Brain pericyte (primary cell): Measurements from ENCODE around the gene IGLL5.
"Not testable (repeated sequence)": the region's sequence is repeated elsewhere in the genome, so short reads cannot be mapped to it uniquely, and the experiment has no call there.

Source experiments
- DNase-seq: peaks from one replicate; pipeline ENCODE4 v3.0.0-alpha.2; 2012; ENCODE audit warnings: low read depth, low spot score

Gene IGLL5

DNA sequence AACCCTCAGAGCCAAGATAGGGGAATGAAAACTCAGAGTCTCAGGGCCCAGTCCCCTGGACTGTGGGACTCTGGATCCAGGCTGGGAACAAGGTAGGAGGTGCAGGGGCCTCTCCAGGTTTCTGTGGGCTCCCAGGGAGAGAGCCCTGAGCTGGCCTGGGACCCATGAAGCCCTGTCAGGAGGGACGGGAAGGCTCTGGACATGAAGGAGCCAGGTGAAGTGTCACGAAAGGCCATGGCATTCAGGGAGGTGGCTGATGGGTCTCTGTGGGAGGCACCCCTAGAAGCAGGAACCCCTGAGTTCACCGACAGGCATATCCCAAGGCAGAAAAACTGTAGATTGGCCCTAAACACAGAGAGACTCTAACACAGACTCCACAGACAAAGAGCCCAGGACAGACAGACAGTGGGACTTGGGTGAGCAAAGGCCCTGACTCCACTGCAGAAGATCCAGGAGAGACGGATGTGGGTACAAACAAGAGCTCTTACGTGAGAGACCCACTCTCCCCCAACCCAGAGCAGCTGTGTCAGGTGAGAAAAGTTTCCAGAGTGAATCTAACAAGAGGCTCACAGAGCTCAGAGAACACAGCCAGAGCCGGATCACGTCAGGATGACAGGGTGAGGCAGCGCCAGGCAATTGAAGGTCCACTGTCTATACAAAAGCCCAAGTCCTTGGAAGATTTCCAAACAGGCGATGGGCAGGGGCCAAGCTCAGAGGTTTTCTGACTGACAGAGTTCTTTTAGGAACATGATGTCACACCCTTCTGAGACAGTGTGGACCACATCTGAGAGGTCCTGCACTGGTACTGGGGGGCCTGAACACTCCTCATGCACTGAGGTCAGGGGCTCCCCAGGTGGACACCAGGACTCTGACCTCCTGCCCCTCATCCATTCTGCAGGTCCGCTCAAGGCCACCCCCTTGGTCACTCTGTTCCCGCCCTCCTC, 27.4 kb downstream of the IGLL5 start:
- DNase-seq = no peak

DNA sequence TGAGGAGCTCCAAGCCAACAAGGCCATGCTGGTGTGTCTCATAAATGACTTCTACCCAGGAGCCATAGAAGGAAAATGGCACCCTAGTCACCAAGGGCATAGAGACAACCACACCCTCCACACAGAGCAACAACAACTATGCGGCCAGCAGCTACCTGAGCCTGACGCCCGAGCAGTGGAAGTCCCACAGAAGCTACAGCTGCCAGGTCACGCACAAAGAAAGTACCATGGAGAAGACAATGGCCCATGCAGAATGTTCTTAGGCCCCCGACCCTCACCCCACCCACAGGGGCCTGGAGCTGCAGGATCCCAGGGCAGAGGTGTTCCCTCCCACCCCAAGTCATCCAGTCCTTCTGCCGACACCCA, 28.0 kb downstream of the IGLL5 start:
- DNase-seq = no peak

DNA sequence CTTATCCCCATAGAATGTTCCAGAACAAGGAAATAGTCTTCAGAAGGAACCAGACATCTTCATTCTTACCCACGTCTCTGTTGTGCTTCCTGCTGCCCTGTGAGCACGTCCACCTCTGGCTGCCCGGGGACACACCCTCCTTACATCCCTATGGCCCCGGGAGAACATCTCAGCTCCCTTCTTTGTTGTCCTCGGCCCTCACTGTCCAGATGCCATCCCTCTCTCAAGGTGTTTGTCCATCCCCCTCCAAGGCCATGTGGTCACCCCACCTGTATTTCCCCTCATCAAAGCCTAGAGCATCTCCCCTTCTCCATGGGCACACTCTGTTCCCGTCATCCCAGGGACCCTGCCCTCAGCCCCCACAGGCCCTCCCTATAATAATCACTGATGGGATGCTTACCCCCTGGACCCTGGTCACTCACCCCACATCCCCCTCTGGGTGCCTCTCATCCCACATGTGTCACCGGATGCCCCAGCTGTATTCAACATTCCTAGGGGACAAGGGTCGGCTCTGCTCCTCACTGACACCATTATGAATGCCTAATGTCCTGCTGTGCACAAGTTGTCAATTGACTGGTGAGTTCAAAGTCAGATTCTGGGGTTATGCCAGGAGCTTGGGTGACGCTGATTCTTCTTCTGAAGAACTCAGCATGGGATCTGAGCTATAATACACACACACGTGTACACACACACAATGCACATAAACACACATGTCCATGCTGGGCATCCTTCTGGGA, 28.8 kb downstream of the IGLL5 start:
- no peak for DNase-seq

DNA sequence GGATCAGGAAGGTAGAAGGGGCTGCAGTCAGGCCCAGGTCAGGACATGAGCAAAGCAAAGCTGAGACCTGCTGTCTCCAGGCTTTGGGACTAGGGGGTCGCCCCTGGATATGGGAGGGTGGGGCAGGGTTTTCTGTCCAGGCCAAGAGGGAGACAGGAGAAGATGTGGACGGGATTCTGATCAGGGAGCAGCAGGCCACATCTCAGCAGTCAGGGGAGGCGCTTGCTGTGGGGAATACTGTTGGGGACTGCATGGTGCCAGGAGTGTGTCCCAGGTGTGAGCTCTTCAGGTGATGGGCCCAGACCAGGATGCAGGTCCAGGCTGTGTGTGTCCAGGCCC, 29.3 kb downstream of the IGLL5 start:
- DNase-seq = no peak

DNA sequence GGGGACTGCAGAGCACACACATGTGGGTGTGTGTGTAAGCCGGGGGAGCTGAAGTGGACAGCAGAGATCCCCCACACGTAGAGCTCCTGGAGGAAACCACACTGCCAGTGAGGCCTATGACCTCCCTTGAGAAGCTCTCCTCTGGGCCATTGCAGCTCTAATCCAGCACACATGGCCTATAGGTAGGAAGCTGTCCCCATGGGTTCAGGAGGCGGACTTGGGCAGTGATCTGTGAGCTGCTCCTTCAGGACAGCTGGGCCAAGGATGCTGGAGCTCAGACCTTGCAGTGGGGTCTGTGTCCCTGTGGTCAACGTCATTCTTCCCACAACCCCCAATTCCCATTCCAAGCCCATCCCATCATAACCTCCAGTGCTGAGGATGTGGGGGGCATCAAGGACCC, 29.8 kb downstream of the IGLL5 start:
- no peak for DNase-seq

DNA sequence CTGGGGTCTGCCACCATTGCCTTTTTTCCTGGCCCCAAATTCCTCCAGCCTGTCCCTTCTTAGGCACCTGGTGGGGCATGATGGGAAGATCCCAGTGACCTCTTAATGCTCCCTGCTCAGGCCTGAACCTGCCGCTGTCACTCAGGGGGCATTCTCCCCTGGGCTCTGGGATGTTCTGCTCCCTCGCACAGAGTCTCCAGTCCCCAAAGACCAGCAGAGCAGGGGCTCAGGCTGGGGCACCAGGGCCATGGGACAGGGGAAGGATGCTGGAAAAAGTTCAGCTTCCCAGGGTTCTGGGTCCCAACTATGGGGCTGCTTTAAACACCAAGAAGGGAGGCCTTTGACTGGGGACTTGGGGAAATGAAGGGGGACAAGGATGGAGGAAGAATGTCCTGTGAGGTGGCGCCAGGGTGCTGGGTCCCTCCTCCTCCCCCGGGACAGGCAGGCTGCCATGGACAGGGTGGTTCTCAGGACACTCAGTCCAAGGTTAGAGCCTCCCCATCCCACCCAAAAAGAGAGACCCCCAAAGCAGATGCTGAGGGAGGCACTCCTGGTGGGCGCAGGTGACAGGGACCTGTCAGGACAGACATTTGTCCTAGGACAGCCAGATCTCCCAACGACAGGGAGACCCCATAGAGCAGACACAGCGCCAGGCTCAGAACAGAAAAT, 30.8 kb downstream of the IGLL5 start:
- no peak for DNase-seq

DNA sequence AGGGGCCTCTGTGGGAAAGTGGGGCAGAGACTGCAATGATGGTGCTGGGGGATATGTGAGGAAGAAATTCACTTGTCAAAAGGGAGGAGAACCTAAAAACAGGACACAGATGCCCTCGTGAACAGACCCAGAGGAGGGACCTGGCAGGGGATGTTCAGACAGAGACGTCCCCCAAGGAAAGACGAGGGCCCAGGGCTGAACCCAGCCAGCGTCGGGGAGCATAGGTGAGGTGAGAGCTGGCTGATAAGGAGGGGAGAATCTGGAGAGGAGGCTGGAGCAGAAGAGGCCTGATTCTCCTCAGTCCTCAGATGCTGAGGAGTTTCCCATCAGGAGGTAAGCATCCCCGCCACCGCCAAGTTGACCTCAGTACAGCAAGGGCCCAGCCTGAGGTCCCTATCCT, 31.4 kb downstream of the IGLL5 start:
- no peak for DNase-seq

DNA sequence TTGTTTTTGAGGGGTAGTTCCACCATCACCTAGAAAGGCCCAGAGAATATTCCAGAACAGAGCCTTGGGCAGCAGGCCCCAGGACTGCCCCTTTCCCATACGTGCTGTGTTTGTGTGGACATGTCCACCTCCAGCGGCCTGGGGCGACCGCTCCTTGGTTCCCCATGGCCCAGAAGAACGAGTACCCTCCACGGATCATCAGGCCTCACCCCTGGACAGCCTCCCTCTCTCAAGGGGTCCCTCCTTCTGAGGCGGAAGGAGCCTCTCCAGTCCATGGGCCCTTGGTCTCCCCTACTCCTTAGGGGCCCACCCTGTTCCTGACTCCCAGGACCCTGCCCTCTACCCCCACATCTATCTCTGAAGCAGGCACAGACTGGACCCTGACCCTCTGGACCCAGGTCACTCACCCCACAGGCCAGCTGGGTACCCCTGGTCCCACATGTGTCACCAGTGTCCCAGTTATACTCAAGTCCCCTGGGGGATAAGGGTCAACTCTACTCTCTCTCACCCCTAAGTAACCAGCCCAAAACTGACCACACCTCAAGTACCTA, 32.6 kb downstream of the IGLL5 start:
- DNase-seq = no peak

DNA sequence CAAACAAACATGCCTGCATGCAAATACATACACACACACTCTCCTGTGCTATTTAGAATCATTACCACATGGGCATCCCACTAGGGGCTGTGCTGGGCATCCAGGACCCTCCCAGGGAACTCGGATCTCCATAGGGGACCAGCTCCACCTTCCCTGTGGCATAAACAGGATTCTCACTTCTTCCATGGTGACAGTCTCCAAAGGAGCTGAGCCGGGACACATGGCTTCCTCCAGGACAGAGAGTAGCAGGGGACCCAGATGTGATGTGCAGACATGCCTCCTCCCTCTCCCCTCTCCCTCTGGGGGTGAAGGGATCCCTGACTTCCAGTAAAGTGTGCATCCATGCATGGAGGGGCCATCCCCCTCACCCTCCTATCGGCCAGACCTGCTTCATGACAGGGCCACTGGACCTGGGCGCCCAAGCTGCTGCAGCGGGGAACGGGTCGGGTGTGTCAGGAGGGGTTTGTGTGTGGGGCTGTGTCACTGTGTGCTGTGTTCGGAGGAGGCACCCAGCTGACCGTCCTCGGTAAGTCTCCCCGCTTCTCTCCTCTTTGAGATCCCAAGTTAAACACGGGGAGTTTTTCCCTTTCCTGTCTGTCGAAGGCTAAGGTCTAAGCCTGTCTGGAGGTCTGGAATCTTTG, 33.4 kb downstream of the IGLL5 start:
- no peak for DNase-seq

DNA sequence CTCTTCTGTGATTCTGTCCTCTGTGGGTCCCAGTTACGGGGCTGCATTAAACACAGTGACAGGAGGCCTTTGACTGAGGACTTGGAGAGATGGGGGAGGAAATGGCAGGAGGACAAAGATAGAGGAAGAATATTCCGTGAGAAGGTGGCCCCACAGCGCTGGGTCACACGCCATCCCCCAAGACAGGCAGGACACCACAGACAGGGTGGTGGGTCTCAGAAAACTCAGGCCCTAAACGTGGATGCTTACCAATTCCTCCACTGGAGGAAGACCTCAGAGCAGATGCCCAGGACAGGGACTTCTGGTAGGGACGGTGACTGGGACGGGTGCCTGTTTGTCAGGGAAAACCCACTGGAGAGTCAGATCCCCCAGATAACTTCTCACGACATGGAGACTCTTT, 34.0 kb downstream of the IGLL5 start:
- DNase-seq = no peak

DNA sequence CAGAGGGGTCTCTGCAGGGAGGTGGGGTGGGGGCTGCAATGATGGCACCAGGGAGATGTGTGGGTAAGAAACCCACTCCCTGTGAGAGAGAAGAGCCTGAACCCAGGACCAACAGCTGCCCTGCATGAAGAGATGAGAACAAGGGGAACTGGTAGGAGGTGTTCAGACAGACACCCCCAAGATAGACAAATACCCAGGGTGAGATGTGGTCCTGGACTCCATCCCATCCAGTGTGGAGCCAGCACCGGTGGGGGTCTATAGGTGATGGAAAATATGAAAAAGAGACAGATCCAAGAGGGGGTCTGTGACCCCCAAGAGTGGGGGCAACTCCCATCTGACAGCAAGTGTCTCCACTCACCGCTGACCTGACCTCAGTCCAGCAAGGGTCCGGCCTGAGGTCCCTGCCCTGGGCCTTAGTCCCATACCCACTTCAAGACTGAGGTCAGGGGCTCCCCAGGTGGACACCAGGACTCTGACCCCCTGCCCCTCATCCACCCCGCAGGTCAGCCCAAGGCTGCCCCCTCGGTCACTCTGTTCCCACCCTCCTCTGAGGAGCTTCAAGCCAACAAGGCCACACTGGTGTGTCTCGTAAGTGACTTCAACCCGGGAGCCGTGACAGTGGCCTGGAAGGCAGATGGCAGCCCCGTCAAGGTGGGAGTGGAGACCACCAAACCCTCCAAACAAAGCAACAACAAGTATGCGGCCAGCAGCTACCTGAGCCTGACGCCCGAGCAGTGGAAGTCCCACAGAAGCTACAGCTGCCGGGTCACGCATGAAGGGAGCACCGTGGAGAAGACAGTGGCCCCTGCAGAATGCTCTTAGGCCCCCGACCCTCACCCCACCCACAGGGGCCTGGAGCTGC, 34.7 kb downstream of the IGLL5 start:
- DNase-seq = not testable (repeated sequence)

DNA sequence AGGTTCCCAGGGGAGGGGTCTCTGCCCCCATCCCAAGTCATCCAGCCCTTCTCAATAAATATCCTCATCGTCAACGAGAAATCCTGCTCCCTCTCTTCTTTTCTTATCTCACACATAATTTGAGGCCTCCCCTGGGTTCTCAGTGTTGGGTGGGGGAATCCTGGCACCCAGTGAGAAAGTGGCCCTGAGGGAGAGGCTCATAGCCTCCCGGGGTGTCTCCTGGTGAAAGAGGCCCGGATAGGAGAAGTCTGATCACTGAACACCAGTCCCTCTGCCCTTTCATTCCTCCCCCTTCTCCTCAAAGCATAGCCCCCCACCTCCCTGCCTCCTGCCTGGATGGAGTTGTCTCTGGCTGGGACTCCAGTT, 35.3 kb downstream of the IGLL5 start:
- no peak for DNase-seq

DNA sequence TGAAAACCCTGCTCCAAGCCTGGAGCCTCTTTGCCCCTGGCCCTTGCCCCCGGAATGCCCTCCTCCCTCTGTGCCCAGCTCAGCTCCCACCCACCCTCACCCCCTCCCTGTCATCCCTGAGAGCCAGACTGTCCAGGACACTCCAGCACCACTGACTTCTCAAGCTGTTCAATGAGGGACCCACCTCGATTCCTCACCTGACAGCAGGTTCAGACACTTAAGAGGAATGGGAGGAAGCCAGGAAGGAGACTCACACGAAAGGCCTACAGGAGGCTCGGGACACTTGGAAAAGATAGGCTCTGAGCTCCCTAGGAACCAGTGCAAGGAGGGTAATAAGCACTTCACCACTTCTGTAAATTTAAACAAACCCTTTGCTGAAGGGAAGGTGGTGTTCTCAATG, 35.8 kb downstream of the IGLL5 start:
- no peak for DNase-seq

DNA sequence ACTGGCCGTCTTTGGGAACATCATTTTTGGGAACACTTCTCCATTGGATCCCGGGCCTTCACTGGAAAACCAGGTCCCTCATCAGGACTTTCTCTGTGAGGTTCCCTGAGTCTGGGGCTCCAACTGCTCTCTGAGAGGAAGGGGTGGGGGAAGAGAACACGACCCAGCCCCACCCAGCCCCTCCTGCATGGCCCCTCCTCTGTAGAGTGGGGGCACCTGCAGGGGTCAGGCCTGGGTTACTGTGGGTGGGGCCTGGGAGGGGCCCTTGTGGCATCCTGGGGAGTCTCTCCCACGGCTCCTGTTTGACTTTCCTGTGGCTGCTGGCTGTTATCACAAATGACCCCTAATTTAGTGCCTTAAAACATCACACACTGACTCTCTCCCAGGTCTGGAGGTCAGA, 36.3 kb downstream of the IGLL5 start:
- DNase-seq = no peak

DNA sequence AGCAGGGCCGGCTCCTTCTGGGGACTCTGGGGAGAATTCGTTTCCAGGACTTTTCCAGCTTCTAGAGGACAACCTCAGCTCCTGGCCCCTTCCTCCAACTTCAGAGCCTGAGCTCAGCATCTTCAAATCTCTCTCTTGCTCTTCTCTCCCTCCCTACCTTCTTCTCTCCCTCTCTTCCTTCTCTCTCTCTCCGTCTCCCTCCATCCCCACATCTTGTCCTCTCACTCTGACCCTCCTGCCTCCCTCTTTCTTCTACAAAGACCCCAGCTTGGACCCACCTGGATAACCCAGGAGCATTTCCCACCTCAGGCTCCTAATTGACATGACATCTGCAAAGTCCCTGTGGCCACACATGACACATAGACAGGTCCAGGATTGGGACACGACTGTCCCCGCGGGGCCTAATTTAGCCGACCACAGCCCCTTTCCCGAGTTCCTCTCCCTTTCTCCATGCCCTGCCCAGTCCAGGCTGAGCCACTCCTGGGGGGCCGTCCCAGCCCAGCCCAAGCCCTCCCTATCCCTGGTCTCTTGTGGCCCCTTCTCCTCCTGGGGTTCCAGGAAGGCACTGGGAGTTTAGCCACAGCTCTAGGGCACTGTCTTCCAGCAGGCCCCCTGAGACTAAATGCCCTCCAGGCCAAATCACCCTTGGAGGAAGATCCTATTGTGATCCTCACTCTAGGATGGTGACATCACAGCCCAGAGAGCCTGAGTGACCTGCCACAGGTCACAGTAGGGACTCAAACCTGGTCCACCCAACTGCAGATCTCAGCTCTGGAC, 36.9 kb downstream of the IGLL5 start:
- no peak for DNase-seq

DNA sequence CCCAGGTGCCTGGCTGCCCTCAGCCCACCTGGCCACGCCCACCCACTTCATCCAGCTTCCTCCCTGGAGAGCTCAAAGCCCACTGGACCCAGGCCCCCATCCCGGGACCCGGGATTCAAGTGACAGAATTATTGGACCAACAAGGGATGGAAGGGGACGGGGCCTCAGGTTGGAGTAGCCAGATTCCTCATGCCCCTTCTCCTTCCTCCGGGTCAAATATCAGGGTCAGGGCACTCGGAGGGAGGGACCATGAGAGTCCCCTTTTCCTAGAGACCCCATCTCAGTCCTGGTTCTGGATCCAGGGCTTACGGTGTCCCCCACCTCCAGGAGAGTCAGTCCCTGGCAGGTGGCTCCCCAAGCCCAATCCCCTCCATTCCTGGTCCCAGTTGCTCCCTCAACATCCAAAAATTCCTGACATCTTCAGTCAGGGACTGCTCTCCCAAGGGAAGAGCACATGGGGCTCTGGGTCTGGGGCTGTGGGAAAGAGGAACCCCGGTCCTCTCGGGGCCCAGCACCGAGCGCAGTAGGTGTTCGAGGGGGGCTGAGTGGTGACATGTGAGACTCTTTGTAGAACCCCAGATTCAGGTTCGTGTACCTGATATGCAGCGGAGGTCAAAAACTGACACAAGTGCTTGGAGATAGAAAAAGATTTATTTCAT, 37.7 kb downstream of the IGLL5 start:
- no peak for DNase-seq

DNA sequence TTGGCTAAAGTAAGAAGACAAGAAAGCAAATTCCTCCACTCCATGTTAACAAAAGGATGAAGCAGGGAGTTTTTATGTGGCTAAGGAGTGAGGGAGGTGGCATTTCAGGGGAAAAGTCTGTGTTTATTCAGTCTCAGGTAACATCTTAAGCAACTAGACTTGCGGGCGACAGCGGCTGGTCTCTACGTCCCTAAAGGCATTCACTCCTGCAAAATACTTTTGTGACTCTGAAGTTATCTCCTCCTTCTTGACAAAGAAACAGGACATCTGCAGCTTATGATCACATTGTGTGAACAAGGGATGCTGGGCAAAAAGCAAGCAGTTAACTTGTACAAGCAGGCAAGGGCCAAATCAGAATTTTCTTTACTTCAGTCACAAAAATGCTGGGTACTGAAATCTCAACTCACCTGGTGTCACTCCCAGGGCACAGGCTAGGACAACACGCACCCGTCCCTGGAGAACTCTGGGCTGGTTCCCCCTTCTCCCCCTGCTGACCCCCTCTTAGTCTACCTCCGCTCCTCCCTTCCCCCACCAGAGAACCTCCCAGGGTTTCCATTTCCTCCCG, 38.3 kb downstream of the IGLL5 start:
- no peak for DNase-seq

DNA sequence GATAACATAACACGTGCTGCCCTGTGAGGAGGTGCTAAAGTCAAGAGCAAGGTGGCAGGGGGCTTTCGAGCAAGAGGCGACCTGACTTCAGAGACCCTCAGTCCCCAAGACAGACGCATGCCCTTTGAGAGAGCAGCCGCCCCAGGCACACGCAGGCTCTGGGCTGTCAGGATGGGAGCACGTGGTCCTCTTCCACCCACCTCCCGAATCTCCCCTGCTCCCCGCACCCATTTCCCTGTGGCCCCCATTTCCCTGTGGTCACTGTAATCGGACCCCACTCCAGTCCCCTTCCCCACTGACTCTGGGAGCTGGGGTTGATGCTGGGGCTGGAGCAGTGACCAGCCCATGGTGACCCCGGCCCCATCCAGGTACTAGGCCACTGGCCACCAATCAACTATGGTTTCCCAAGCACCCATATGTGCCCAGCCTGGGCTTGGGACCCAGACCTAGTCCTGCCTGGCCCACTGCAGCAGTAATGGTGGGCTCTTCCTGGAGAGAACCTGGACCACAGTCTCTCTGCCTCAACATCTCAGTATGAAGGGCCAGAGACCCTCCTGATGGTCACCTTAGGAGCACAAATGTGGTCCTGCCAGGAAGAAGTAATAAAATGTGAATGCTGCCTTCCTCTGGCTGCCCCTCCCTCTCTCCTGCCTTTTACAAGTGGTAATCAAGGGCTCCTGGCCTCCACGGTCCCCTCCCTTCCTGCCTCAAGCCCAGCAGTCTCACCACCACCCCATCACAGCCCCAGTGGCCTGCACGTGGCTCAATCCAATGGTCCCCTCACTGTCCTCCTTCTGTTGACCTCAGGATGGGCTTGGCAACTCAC, 39.0 kb downstream of the IGLL5 start:
- no peak for DNase-seq
